Stimulated activated CD8-positive, alpha-beta memory T cell treated with anti-CD3 and anti-CD28 coated beads, Interleukin-4, amount 100 ng/mL, for 4 hours (primary cell): ENCODE measurements around the gene RELL1.

ENCODE experiments used
- DNase-seq, 2 donors: peaks; one replicate each; pipeline ENCODE4 v3.0.0-alpha.2; 2020; ENCODE audit warnings: low read depth in 2 of 2, low spot score in 1 of 2

RELL1 gene

DNA sequence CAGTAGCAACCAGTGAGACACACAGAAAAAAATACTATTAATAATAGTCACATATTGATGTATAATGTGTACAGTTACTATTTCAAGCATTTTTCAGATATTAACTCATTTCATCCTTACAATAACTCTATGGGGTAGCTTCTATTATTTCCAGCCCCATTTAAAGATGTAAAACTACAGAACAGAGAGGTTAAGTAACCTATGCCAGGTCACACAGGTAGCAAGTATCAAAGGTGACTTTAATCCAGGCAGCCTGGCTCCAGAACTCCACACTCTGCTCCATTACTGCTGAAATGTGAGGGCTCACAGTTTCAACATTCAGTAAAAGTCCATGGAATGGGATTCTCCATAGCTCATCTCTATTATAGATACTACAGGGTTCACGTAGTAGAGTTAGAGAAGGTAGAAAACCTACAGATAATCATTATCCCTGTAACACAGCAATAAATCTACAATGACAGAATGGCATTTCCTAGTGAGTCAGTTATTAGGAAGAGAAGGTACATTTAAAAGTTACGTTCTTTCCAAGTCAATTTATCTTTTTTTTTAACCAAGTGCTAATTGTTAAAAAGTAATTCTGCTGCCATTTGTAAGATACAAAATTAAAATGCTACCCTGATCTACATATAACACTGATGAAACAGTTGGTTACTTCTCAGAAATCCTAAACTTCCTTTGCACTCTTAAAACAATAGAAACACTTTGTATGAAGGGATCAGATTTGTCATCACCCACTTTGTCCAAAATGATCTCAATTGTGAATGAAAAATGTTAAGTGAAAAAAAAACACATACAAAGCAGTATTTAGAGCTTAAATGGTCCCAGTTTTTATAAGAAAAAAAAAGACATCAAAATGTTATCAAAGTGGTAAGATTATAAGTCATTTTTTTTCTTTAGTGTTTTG, 18.7 kb downstream of the RELL1 start:
- DNase-seq, result no peak

DNA sequence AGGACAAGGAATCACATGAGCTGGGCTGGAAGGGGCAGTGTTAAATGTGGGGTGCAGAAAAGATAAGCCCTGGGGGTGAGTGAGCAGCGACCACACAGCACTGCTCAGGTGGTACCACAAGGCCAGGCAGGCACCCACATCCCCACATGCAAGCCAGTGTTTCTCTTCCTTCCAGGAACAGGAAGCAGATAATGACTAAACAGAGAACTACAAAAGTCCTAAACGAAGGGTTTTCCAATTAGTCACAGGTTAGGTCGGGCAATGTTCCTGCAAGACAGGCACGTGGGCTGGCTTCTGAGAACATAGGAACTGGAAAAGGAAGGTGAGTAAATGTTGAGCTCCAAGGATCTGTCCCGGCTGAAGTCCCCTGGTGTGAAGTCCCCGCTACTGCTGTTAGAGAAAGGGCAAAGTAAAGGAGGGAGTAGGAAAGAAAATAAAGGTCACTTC, 19.5 kb downstream of the RELL1 start:
- no peak for DNase-seq

GRCh38 chr4:37665333-37666320, 20.5 kb downstream of the RELL1 start:
- DNase-seq, result no peak

DNA sequence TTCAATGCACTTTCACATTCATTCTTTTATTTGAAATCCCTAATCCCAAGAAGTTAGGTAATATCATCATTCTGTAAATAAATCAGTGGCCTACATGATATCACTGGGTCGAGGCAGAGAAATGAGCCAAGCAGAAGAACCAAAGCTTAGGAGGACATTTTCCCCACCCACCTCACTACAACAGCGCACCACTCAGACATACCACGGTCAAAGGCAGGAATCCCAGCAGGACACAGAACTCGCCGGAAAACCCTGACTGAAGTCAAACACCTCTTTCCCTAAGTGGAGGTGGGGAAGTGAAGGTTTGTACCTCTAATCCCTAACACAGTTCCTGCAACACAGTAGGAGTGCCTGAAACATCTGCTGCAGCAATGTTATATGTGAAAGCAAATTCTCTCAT, 21.5 kb downstream of the RELL1 start:
- DNase-seq, result no peak

- DNase-seq, result no peak
These were observed 22.6 kb downstream of the RELL1 start for GRCh38 chr4:37663552-37663951.

- no peak for DNase-seq
These were observed 23.2 kb downstream of the RELL1 start for GRCh38 chr4:37662861-37663390.

GRCh38 chr4:37662251-37662650, 23.9 kb downstream of the RELL1 start:
- DNase-seq, result no peak

- DNase-seq, result no peak
These were observed 24.4 kb downstream of the RELL1 start for GRCh38 chr4:37661772-37662171.

GRCh38 chr4:37659696-37660095, 26.5 kb downstream of the RELL1 start:
- DNase-seq, result no peak

DNA sequence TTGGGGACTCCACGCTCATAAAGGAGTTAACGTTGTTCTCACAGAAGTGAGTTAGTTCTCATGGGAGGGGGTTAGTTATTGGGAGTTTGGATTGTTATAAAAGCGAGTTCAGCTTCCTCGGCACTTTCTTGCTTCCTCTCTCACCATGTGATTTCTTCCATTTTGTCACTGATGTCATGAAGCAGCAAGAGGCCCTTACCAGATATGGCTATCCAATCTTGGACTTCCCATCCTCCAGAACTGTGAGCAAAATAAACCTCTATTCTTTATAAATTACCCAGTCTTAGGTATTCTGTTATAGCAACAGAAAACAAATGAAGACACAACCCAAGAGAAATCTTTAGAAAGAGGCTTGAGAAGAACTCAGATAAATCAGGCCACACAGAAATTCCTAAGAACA, 29.5 kb downstream of the RELL1 start:
- DNase-seq, result no peak

DNA sequence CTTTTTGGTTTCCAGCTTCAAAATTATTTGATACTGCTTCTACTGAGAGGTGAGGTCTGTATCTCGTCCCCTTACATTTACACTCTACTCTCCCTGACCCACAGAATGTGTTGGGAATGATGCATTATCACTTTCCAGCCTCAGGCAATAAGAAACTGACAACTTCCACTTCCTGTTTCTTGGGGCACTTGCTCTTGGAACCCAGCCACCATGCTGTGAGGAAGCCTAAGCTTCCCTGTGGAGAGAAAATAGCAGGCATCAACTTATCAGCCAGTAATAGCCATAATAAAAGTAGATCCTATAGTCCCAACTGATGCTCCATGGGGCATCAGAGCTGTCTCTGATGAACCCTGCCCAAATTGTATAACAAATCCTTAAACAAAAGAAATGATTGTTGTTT, 32.6 kb downstream of the RELL1 start:
- DNase-seq, result no peak

- DNase-seq, result no peak
These were observed 33.2 kb downstream of the RELL1 start for GRCh38 chr4:37652747-37653527.

- DNase-seq, result no peak
These were observed 34.3 kb downstream of the RELL1 start for GRCh38 chr4:37651781-37652377.

DNA sequence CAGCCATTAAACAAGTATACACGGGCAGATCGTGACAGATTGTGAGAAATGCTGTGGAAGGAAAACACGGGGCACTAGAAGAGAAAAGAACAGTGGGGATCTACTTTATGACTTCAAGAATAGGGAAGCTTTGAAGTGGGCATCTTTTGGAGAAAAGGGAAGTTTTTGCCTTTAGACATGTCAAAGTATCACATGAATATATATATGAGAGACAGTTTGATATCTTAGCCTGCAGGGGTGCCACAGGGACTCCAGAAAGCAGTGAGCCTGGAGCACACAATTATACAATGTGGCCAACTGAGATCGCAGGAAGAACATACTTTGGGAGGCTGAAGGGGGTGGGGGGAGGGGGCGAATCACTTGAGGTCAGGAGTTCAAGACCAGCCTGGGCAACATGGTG, 35.7 kb downstream of the RELL1 start:
- no peak for DNase-seq

DNA sequence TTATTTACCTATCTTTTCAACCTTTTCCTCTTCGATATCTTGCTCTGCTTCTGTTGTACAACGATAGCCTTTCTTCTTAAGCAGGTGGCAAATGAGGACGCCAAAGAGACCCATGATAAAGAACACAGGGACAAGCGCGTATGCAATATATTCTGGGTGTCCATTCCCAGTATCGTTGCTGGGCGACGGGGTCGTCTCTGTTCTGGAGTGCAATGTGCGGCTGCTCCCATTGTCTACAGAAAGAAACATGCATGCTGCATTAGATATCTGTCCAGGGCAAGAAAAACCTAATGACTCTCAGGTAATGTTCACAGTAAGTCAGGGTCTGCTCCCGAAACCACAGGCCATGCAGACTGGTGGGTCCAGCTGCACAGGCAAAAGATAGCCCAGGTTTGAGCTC, 36.9 kb downstream of the RELL1 start:
- DNase-seq, result no peak

DNA sequence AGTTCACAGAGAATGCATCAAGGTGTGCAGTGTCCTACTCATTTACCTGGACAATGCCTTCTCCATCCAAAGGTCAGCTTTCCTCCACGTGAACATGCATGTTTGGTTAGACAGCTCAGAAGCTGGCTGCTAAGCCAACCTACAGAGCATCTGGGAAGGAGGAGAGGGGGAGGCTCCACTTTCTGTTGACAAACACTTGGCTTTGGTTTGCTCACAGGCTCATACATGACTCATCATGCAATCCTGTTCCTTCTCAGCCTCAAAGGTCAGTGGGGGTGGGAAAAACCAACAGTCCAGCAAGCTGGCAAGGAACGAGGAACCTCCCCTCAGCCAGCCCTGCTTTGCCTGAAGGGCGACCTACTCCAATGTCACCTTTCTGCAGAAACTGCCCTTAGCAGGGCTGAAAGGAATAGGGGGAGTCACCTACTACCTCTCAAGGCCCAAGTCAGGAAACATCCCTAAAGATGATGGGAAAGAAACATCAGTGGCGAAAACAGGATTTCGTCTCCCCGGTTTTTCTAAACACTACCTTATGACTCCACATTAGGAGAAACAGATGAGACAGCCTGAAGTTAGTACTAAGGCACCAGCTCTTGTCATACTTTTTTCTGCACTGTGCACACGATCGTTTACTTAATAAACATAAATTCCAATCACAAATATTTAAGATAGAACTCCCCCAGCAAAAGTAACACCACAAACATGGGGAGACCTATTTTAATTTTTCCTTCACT, 37.9 kb downstream of the RELL1 start:
- no peak for DNase-seq

- no peak for DNase-seq
These were observed 39.9 kb downstream of the RELL1 start for GRCh38 chr4:37646247-37646646.

DNA sequence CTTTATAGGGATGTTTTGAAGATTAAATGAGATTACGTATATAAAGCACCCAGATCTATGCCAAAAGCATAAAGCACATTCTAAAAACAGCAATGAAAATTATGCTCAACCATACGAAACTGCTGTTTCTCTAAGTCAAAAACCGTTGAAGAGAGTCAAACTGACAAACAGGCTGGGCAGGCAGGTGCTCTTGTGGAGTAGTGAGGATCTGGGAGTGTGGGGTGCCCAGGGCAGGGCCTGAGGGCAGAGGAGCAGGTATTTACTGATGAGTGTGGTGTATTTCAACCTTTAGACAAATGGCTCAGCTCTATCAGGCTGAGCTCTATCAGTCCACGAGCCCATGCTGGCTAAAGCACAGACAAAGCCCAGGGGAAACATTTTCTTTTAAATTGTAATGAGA, 40.4 kb downstream of the RELL1 start:
- DNase-seq, result no peak

- DNase-seq, result no peak
These were observed 41.2 kb downstream of the RELL1 start for GRCh38 chr4:37644962-37645361.
